AG20443 (cell line): ENCODE data around the gene LEKR1.

ENCODE experiments used
- DNase-seq: peaks from one replicate; pipeline ENCODE4 v3.0.0; 2012; ENCODE audit warnings: low spot score, mixed read lengths

The LEKR1 gene

DNA sequence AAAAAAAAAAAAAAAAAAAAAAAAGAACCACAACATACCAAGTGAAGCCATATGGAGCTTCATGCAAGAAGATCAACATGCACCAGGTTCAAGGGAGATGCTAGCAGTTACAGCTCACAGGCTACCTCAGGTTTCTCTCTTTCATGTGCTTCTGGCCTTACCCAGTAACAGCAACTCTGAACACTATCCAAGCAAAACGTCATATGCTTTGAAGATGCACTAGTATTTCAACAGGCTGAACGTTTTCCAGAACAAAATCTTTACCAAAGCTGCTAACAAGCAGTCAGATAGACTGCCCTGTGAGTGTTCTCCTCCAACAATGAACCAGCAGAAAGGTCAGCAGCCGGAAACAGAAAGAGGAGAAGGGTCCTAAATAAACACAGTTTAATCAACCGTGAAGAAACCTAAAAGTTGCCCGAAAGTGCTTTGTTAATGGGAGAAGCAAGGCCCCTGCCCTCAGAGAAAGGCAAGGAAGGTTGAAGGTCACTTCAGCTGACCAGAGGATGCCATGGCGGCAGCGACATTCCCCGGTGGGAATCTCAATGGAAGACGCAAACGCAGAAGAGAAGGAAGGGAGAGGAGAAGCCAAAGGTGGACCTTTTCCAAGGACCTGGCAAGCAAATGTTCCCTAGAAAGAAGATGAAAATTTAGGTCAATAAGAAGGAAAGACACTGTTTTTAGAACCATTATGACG is 253.7 kb downstream of the LEKR1 start:
- DNase-seq = no peak

DNA sequence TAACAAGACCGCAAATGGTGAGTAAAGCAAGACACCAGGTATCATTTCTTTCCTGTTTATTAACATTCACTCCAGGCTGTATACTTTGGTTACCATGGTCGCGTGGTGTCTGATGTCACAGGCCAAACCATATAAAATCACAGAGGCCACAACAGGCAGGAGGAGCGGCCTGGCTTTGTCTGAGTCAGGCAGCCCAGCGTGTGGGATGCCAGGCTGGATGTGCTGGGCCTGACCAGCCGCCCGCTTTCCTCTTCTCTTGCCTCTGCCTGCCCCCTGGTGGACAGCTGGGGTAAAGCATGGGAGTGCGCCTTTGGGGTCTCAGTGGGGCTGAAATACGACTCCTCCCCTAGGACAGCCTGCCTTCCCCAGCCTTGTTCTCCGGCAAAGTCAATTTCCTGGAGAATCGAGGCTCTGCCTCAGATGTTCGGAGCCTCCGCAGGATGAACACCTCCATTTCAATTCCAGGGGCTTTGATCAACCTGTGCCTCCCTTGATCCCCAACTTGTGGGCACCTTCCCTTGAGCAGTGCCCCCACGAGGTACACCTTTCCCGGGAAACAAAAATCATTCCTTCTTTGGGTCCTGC is 255.6 kb downstream of the LEKR1 start:
- DNase-seq = peak; percentile 93

DNA sequence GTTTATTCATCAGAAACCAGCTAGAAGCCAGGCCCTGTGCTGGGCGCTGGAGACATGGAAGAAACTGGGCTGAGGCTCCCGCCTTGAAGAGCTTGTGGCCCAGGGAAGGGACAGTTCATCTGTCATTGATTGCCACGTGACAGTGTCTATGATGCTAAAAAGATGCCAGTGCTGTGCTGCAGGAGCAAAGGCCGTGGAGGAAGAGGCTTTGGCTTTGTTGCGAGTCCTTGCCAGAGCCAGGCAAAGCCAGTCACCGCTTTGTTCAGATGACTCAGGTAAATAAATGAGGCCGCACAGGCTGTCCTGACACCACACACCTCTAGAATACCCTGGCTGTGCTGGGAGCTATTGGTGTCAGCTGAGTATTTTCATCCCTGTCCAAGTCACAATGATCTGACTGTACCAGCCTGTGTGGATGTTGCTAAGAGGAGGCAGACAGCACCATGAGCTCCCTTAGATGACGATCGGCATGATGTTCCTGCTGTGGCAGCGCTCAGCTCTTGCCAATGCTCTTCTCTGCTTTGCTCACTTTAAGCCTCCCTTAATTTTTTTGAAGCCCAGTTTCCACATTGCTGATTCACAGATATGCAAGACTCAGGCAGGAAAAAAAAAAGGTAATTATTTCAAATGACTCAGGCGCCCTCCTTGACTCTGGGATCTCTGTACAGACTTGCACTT is 256.3 kb downstream of the LEKR1 start:
- DNase-seq = peak; percentile 41

DNA sequence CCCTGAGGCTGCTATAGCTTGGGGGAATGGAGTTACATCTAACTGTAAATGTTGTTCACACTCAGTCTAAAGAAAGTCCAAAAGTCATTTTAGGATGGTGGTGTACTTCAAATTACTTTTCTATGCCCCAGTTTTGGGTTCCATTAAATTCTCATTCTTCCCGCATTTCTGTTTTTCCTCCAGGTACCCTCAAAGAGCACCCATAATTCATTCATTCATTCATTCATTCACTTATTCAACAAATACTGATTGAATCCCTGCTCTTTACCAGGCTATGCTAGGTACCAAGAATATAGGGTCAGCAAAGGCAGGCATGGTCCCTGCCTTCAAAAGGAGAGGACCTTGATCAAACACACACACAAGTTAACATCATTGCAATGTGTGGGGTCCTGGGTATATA is 257.7 kb downstream of the LEKR1 start:
- DNase-seq = no peak

DNA sequence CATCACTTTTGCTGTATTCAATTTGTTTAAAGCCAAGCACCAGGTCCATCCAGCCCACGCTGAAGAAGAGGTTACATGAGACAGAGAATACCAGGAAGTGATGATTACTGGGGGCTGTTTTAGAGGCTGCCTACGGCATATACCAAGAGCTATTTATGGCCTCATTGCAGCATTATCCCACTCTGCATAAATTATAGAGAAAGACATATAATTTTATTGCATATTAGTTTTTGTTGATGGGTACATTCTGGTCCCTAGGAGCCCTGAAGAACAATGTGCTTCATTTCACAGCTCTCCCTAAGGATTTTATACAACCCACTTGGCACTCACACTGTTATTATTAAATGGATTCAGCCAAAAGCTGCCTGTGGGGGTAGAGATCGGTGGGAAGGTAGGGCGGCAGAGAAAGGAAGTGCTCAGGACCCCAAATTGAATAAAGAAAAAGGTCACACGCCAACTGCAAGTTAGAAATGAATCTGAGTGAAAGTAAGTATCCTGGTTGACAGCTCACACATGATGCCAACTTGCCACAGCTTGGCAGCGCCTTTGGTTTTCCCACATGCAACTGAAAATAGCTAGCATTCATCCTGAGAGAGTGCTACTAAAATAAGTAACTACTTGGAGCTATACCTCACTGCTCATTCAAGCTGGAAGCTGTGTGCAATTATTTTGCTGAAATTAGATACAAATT is 260.1 kb downstream of the LEKR1 start:
- DNase-seq = no peak

DNA sequence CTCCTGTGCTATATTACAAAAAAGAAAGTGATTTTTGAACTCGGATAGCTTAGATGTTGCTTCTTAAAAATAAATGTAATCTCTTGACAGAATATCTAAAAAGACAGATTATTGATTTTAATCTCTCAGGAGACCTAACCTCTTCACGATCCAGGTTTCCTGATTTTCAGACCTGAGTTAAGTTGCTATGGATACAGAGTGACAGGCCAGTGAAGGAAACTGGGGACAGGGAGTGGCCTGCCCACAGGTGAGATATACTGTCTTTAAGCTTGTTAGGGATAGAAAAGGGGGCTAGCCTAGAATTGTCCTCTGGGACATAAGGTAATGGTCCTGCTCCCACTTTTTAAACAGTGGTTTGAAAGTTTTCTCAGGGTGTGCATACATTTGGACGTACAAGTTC is 260.6 kb downstream of the LEKR1 start:
- DNase-seq = no peak

DNA sequence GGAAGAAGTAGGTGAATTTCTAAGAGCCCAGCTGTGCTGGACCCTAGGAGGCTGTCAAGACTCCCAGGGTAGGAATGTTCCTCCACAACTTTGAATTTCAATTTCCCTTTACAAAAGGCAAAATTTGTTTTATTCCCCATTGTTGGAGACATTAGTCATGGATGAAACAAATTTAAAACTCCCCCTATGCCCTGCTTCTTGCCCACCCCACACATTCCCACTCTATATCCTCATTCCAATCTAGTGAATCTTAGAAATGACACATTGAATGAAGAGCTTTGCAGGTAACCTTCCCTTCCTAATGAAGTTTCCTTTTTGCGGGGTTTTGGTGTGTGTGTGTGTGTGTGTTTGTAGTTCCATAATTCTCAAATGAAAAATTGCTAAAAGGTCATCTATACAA is 261.2 kb downstream of the LEKR1 start:
- DNase-seq = no peak

DNA sequence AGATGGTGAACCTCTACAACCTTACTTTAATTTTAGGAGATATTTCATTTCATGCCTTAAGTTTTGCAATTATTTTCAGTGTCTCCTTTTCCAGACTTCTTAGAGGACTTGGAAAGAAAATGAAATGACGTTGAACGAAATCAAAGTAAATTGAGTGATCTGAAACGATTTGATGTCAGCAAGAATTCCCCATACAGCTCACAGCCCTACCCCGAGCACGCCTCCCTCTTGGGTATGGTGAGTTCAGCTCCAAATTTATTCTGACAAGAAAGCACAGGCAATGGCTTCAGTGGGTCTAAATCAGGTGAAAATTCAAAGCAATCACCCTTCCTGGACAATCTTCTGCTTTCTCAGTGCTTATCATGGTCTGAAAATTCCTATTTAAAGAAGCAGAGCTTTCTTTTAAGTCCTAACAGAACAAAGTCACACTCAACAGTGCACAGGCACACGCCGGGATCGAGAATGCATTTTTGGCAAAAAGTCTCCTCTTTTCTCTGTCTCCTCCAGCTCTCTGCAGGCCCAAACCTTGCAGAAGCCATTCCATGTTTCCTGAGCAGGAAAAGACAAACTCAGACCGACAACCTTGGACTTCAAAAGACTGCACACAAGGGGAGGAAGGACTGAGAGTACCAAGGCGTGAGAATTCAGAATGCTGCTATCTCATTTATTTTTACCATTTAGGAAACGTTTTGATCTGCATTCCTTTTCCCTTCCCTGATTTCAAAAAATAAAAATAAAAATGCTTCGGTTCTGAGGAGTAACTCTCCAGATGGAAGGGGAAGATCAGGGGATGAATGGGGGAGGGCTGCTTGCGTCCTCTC is 261.8 kb downstream of the LEKR1 start:
- DNase-seq = peak; percentile 20

DNA sequence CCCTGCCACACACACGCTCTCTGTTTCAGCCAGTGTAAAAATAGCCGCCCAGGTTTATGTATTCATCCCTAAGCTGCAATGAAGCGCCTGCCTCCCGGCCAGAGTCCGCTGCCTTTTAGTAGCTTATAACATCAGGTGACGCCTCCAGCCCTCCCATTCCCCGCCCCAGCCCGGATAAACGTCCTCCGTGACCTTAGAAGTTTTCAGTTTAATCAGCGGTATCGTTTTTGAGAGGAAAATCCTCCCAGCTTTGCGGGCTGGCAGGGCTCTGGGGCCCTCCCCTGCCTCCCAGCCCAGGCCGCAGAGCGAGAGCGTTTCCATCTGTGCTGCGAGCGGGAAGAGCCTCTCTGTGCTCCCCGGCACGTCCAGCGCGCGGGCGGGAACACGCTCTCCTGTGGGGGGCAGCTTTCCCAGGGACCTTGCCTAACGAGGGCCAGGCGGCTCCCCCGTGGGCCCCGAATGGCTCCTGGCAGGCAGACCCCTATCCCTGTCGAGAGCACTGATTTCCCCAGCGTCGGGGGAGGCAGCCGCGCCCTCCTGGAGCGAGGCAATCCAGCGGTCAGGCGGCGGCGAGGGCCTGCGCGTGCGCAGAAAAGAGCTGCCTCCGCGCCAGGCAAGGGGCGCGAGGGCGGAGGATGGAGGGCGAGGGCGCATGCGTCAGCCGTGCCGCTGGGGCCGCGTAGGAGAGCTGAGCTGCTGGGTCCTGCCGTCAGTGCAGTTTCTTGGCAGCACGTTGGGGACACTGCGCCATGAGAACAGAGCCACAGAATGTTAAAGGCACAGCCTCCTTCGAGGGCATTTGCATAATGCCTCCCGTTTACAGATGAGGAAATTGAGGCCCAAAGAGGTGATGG is 262.7 kb downstream of the LEKR1 start:
- DNase-seq = peak; percentile 100

DNA sequence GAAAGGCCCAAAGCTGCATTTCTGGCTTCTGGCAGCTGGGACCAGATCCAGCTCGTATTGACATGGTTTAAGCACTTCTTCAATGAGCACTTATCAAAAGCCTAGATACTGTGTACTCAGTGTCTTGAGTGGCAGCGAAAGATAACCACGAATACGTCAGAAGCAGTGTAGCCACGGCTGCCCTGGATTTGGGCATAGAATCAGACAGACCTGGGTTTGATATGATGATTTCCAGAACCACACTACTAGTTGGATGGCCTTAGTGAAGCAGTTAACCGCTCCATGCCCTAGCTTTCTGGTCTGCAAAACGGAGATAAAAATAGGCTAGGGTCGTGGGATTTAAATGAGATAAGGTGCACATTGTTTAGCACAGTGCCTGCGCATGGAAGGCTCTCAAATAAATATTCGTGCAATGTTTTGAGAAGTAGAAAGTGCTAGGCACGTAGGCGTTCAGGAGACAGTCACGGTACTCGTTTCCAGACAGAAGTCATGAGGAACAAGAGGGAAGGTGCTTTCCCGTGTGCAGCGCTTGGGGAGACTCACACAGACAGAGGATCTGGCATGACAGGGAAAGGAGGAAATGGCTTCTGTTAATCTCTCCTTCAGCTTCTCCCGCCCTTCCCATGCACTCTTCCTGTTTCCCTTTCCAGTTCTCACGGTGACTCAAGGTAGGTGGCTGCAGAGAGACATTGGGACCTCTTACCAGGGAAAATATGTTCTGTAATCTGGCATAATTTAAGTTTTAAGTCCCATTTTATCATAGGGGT is 263.5 kb downstream of the LEKR1 start:
- DNase-seq = no peak

DNA sequence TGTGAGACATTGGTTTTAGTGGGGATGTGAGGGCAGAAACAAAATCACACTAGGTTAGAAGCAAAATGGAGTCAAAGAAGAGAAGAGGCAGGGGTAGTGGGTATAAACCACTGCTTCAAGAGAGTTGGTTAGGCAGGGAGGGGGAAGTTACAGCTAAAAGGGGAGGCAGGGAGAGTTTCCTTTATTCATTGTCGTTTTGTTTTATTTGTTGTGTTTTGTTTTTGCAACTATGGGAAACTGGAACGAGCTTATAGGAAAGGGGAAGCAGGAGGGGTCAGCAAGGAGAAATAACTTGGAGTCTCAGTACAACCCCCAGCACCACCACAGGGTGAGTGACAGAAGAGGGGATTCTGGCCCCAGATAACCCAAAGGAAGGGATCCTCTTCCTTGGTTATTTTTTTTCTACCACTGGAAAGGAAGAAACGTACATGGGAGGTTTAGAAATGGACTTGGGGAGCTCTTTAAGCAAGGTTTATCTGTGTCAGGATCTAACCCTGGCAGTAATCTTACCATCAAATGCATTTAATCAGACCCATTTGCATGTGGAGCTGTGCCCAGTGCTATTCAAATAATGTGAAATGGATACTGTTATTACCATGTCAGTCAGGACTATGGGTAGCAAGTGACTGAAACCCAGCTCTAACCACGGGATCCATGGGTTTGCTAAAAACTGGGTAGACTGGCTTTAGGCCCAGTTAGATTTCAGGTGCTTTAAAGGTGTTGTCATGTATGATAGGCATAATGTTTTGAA is 265.1 kb downstream of the LEKR1 start:
- no peak for DNase-seq

DNA sequence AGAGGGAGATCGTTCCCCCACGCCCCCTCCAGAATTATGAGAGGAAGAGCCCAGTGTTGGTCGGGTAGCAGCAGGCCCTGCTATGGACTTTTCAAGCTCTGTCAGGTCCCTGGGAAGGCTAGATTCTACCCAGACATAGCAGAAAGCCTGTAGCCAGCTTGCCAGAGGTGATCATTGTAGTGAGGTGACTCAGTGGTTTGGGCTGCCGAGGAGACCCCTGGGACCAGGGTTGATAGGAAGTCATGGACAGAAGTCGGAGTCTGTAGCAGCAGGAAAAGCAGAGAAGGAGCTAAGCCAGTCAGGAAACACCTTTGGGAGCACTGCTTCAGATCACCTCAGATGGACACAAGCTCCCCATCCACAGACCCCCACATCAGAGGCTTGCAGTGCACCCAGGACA is 266.1 kb downstream of the LEKR1 start:
- no peak for DNase-seq

DNA sequence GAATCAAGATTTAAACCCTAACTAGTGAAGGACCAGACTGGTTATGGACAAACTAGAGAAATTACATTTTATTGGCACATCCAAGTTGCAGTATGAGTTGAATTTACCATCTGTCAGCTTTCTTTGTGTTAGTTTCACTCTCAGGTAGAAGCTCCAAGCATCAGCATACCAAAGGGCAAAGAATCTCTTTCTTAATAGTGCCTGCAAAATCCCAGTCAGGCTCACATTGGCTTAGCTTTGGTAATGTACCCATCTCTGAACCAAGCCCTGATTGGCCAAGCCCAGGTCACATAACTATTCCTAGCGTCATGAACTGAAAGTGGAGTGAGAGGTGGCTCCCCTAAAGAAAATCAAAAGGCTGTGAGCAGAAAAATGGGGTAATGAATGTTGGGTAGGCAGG is 266.9 kb downstream of the LEKR1 start:
- no peak for DNase-seq

DNA sequence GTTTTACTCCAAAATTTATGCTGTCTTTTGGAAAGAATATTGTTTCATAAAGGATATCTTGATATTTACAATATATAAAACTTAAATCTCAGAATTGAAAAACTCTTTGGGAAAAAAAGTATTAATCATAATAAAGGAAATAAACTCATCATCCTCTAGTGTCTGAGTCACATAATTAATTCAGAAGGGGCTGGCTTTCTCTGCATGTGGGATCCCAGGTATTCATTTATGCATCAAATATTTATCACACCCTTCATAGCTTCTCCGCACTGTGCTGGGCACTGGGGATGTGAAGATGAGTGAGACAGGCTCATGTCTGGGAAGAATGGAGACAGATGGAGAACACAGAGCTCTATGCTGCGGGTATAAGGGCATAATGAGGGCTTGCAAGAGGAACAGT is 268.1 kb downstream of the LEKR1 start:
- DNase-seq = no peak

DNA sequence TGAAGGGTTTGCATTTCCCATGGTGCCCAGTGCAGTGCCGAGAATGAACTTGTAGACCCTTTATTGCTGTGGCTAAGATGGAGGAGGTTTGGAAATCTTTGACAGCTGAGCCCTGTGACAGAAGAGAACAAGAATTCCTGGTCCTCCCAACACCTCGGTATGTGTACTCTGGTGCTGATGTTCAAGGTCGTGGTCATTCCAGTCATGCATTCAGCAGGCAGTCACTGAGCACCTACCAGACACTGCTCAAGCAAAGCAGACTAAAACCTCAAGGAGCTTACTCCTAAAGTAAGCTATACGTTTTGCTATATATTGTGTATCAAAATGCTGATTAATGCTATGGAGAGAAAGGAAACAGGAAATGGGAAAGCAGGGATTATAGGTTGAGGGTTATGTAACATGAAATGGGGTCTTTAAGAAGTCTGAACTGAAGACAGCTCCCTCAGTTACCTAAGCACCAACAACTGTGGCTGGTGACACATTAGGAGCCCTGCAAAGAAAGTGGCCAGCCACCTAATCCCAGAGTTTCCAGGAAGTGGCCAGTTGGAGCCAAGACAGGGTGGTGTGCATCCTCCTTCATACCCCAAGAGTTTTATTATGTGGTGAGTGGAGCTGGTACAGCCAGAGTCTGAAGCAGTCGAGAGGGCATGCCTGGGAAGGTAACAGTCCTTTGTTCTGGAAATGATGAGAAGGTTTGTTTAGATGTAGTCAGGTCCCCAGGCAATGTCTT is 268.8 kb downstream of the LEKR1 start:
- peak; percentile 22 for DNase-seq
